RWPE1 (cell line): ENCODE data around the gene NRP1.

Experiments used
- CTCF ChIA-PET: fragments of 350-600 bp; sonication (Branson Sonifier 250); formaldehyde crosslinking; extraction: SDS; loops from one replicate; lab custom pipeline; 2021; lab: Yijun Ruan, JAX
- POLR2A ChIA-PET: fragments of 400-600 bp; formaldehyde crosslinking; extraction: SDS; loops from one replicate; lab custom pipeline; 2020; ENCODE audit warnings: antibody characterized with exemption; ENCODE audit not compliant: low non-redundant PET; lab: Yijun Ruan, JAX
- DNase-seq: peaks from one replicate; pipeline ENCODE4 v3.0.0; 2012; ENCODE audit warnings: low spot score
- H3K27ac ChIP-seq: fragments of 450-650 bp; 2 replicates; pipeline ENCODE4 v1.5.1; 2017
- TF ChIP-seq, protein P1 (sequence below): fragments of 450-650 bp; conservative IDR thresholded peaks from 2 replicates; pipeline ENCODE4 v1.5.1; 2017; ENCODE audit warnings: low read depth, mild to moderate bottlenecking

Gene NRP1

DNA sequence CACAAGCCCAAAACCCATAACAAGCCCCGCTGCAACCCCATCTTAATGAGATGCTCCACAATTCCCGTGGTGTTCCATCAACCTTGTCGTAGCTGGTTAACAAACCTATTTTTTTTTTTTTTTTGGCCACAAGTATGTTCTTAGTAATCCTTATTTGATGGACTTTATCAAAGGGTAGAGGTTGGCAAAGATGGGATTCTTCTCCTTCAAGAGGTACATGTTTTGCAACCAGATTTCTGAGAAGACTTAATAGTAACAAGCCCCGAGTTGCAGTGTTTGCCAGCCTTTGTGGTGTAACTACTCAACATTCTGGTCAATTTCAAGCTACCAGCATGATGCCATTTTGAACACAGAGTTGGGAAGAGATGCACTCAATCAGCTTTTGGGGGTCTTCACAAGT lies 181.7 kb downstream of the NRP1 start:
- no peak for DNase-seq
- ChIA-PET CTCF (interaction anchor here (0.6 kb wide), 2 partner anchors 53 to 619 kb away, joined by 3 read pairs; no protein-coding TSS in a partner anchor), POLR2A (no interaction called here)
- H3K27ac ChIP-seq: no peak overlapping the region
- TF ChIP-seq, protein P1, sequence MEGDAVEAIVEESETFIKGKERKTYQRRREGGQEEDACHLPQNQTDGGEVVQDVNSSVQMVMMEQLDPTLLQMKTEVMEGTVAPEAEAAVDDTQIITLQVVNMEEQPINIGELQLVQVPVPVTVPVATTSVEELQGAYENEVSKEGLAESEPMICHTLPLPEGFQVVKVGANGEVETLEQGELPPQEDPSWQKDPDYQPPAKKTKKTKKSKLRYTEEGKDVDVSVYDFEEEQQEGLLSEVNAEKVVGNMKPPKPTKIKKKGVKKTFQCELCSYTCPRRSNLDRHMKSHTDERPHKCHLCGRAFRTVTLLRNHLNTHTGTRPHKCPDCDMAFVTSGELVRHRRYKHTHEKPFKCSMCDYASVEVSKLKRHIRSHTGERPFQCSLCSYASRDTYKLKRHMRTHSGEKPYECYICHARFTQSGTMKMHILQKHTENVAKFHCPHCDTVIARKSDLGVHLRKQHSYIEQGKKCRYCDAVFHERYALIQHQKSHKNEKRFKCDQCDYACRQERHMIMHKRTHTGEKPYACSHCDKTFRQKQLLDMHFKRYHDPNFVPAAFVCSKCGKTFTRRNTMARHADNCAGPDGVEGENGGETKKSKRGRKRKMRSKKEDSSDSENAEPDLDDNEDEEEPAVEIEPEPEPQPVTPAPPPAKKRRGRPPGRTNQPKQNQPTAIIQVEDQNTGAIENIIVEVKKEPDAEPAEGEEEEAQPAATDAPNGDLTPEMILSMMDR: no peak

DNA sequence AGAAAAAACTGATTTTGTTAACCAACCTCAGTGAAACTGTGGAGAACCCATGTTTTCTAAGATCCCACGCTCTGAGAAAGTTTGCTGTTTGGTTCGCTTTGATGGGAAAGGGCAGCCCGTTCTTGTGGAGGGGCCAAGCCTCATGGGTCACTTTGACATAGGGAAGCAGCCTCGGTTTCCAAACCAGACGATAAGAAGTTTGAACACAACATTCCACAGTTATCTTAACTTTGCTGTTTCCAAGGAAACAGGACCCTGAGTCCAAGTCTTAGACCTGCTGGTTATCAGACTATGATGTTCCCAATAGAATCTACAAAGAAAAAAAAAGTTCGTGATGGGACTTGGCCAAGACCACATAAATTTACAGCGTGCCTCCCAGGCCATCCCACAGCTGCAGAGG lies 182.3 kb downstream of the NRP1 start:
- H3K27ac ChIP-seq: no peak overlapping the region
- POLR2A ChIA-PET: no interaction called here
- TF ChIP-seq, protein P1: no peak
- CTCF ChIA-PET: no interaction called here
- DNase-seq: no peak

DNA sequence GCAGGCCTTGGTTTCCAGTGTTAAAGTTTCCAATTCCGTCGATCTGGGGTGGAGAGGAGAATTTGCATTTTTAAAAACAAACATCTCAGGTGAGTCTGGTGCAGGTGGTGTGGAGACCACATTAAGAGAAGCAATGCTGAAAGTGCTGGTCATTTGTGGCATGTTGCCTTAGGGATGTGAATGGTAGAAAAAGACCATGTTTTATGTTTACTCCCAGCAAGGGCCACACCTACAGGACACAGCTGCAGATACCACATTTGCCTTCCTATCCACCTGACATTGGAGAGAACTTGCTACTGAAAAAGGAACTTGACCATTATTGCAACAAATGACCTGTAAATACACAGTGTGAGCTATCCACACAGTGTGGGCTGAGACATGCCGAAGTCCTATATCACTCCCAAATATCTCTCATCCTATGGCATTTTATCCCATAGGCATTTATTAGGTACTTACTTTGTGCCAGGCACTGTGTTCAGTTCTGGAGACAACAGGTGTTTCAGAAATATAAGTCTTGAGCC lies 183.1 kb downstream of the NRP1 start:
- H3K27ac ChIP-seq: no peak overlapping the region
- TF ChIP-seq, protein P1: no peak
- DNase-seq: no peak
- ChIA-PET POLR2A (no interaction called here), CTCF (interaction anchor here (0.5 kb wide), 1 partner anchor 110 kb away, joined by 3 read pairs; no protein-coding TSS in a partner anchor)

DNA sequence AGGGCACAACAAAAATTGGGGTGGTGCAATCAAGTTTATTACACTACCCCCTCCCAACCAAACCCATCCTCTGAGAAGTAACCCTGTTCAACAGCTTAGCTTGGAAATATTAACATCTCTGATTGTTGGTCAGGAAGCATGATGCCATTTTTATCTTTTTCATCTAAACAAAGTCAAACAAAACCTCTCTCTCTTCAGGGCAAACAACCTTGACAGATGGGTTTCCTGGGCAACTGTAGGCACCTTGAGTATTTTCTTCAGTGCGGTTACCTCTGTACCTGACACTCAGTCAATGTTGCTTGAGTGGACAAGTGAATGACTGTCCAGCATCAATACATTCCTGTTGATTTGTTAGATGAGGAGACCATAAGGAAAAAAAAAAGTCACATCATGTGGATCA lies 183.6 kb downstream of the NRP1 start:
- ChIA-PET CTCF (interaction anchor here (0.5 kb wide), 1 partner anchor 109 kb away, joined by 3 read pairs; no protein-coding TSS in a partner anchor), POLR2A (no interaction called here)

DNA sequence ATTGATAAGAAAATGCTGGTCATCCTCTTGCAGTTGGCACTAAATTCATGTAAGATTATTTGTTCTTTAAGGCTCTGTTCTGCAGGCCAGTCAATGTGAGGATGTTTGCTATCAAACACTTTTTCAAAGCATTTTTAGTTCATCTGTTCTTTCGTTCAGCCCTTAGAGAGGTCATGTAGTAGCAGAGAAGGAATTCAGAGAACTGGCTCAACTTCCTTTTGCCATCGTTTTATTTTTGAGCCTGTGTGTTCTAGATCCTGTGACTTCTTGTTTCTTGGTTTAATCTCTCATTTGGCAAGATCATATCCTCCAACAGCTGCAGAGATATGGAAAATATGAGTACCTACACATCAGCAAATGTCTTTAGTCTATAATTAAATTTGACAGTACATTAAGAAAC lies 184.3 kb downstream of the NRP1 start:
- TF ChIP-seq, protein P1: no peak
- no peak for DNase-seq
- POLR2A ChIA-PET: no interaction called here
- CTCF ChIA-PET: no interaction called here
- H3K27ac ChIP-seq: no peak overlapping the region

More for the DNA sequence above, 183.6 kb downstream of the NRP1 start:
- DNase-seq: no peak
- TF ChIP-seq, protein P1: no peak
- no peak overlapping the region for H3K27ac ChIP-seq

DNA sequence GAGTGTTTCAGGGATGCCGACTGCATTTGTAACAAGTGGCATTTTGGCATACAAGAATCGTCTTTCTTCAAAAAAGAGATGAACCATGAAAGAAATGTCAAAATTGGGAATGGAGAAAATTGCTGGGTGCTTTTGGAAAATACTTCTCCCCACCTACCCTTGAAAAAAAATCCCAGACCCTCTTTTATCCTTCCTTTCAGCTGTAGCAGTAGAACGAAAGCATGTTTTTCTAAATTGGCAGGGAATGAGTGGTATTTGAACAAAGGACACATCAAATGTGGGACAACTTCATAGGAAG lies 187.5 kb downstream of the NRP1 start:
- H3K27ac ChIP-seq: no peak overlapping the region
- CTCF ChIA-PET: no interaction called here
- TF ChIP-seq, protein P1: no peak
- no peak for DNase-seq
- POLR2A ChIA-PET: no interaction called here
